HepG2 (cell line): ENCODE data around the gene SLCO4A1. TPM values are rescaled to one million over a fixed set of nuclear protein-coding genes. Genes with fewer than 3 reads are reported as not detected.

ENCODE experiments used
- CREB1 ChIP-seq, 2 experiments: fragments of 450-650 bp in 1 of 2; IDR thresholded peaks; 2 replicates each; pipeline ENCODE4 v1.6.1; 2016 to 2017; ENCODE audit warnings: control low read depth in 1 of 2, mild to moderate bottlenecking in 1 of 2, missing compliant biosample characterization in 1 of 2, missing genetic modification characterization in 1 of 2
- IRF9 ChIP-seq: sonication (generic); formaldehyde crosslinking; IDR thresholded peaks from 2 replicates; pipeline ENCODE4 v1.8.0; 2022; ENCODE audit warnings: missing genetic modification reagents, mild to moderate bottlenecking, borderline replicate concordance
- JDP2 ChIP-seq: sonication (generic); formaldehyde crosslinking; IDR thresholded peaks from 2 replicates; pipeline ENCODE4 v1.8.1; 2022; ENCODE audit warnings: missing genetic modification reagents, borderline replicate concordance
- JUN ChIP-seq: sonication (generic); formaldehyde crosslinking; IDR thresholded peaks from 2 replicates; pipeline ENCODE4 v1.4.0; 2020; ENCODE audit warnings: mild to moderate bottlenecking, missing genetic modification reagents
- KLF6 ChIP-seq: IDR thresholded peaks from 2 replicates; pipeline ENCODE4 v1.8.0; 2016; ENCODE audit warnings: missing biosample characterization, missing genetic modification reagents
- NCOA1 ChIP-seq: sonication (generic); formaldehyde crosslinking; IDR thresholded peaks from 2 replicates; pipeline ENCODE4 v1.9.0; 2021; ENCODE audit warnings: missing genetic modification reagents
- NR2F6 ChIP-seq, 2 experiments: IDR thresholded peaks; 2 replicates each; pipeline ENCODE4 v1.6.1; 2016; ENCODE audit warnings: antibody characterized with exemption in 1 of 2, mild to moderate bottlenecking in 1 of 2
- PPARG ChIP-seq: conservative IDR thresholded peaks from 2 replicates; pipeline ENCODE4 v1.6.1; 2016; ENCODE audit warnings: missing biosample characterization, missing genetic modification reagents
- RFXANK ChIP-seq: IDR thresholded peaks from 2 replicates; pipeline ENCODE4 v1.6.1; 2016
- SOX6 ChIP-seq, 2 experiments: fragments of 450-650 bp in 1 of 2; sonication (generic) in 1 of 2; formaldehyde crosslinking in 1 of 2; IDR thresholded peaks; 2 replicates each; pipeline versions ENCODE4 v1.4.0 to v1.6.1; 2017 to 2020; ENCODE audit warnings: antibody characterized with exemption in 1 of 2, mild to moderate bottlenecking in 1 of 2, missing genetic modification reagents in 1 of 2
- SRSF9 ChIP-seq: fragments of 200-400 bp; formaldehyde crosslinking; IDR thresholded peaks from 2 replicates; pipeline ENCODE4 v1.6.1; 2018; ENCODE audit warnings: borderline replicate concordance, mild to moderate bottlenecking, low read depth, low read length; ENCODE audit not compliant: insufficient read depth, poor library complexity, severe bottlenecking
- TAF1 ChIP-seq: sonication (generic); formaldehyde crosslinking; IDR thresholded peaks from 2 replicates; pipeline ENCODE4 v1.4.0; 2020; ENCODE audit warnings: missing genetic modification reagents
- XRCC5 ChIP-seq: fragments of 200-400 bp; formaldehyde crosslinking; optimal IDR thresholded peaks from 2 replicates; pipeline ENCODE3; 2017; ENCODE audit warnings: mild to moderate bottlenecking, low read length
- ZFP36L1 ChIP-seq: sonication (generic); formaldehyde crosslinking; IDR thresholded peaks from 2 replicates; pipeline ENCODE4 v1.8.0; 2022; ENCODE audit warnings: mild to moderate bottlenecking, missing genetic modification reagents, moderate library complexity
- ZFY ChIP-seq: sonication (generic); formaldehyde crosslinking; IDR thresholded peaks from 2 replicates; pipeline ENCODE4 v1.4.0; 2020; ENCODE audit warnings: missing genetic modification reagents
- ZIK1 ChIP-seq: sonication (generic); formaldehyde crosslinking; IDR thresholded peaks from 2 replicates; pipeline ENCODE4 v1.5.0; 2020; ENCODE audit warnings: mild to moderate bottlenecking, low read depth, missing genetic modification reagents, borderline replicate concordance
- ZNF10 ChIP-seq: sonication (generic); formaldehyde crosslinking; IDR thresholded peaks from 2 replicates; pipeline ENCODE4 v1.4.0; 2020; ENCODE audit warnings: mild to moderate bottlenecking, low read depth, missing genetic modification reagents, borderline replicate concordance
- ZNF230 ChIP-seq: sonication (generic); formaldehyde crosslinking; IDR thresholded peaks from 2 replicates; pipeline ENCODE4 v1.4.0; 2020; ENCODE audit warnings: mild to moderate bottlenecking, missing genetic modification reagents
- ZNF256 ChIP-seq: sonication (generic); formaldehyde crosslinking; conservative IDR thresholded peaks from 2 replicates; pipeline ENCODE4 v1.4.0; 2020; ENCODE audit warnings: missing genetic modification reagents
- ZNF883 ChIP-seq: sonication (generic); formaldehyde crosslinking; IDR thresholded peaks from 2 replicates; pipeline ENCODE4 v1.5.1; 2020; ENCODE audit warnings: mild to moderate bottlenecking, missing genetic modification reagents; ENCODE audit errors: not compliant biosample characterization
- ZNF891 ChIP-seq: sonication (generic); formaldehyde crosslinking; IDR thresholded peaks from 2 replicates; pipeline ENCODE4 v1.5.0; 2020; ENCODE audit warnings: mild to moderate bottlenecking, missing genetic modification reagents
- polyA plus RNA-seq, 8 experiments: library from polyadenylated mRNA; depleted of rRNA in 3 of 8; stranded (reverse) in 7 of 8; unstranded in 1 of 8; fragments of >200 nt; fragmentation: Illumina TruSeq in 4 of 8; extraction: Trizol in 4 of 8; gene quantifications; 2 replicates each; pipeline versions ENCODE4 v1.2.1 to v1.2.3, GENCODE V29; 2011 to 2016; ENCODE audit warnings: low read depth in 4 of 8, missing spikeins in 1 of 8, mixed read lengths in 1 of 8; ENCODE audit not compliant: insufficient read depth in 1 of 8
- total RNA-seq, 5 experiments: library from RNA; depleted of rRNA; stranded (reverse); fragments of >200 nt; fragmentation: Illumina TruSeq; extraction: Trizol; gene quantifications; 2 replicates each; pipeline ENCODE4 v1.2.3, GENCODE V29; 2016; ENCODE audit warnings: low read depth in 1 of 5
- TF ChIP-seq, protein P1 (sequence below): IDR thresholded peaks from 2 replicates; pipeline ENCODE4 v1.6.1; 2016
- TF ChIP-seq, protein P2 (sequence below): sonication (generic); formaldehyde crosslinking; IDR thresholded peaks from 2 replicates; pipeline ENCODE4 v1.8.0; 2022; ENCODE audit warnings: mild to moderate bottlenecking, missing genetic modification reagents, borderline replicate concordance

SLCO4A1 gene
- total and polyA plus RNA-seq, 2 of the 13 experiments (the other 11 are each of a cell fraction or from before 2014, with no cell fraction given) = 55.5 to 112 TPM

GRCh38 chr20:62638055-62638570, 4.2 kb upstream of the SLCO4A1 start (continued):
- TF ChIP-seq ZNF891 (CRISPR knock-in tag) (0 out of 2 replicates have a peak, but pooled peaks have one; percentile 42), NCOA1 (CRISPR knock-in tag) (no peak), ZNF230 (CRISPR knock-in tag) (no peak), SOX6 (IDR thresholded peaks at IDR 0.05) (no peak), SOX6 (CRISPR knock-in tag; IDR thresholded peaks at IDR 0.05) (no peak), NR2F6 (IDR thresholded peaks at IDR 0.05) (peak; percentile 58; the same call in 1 of the 2 replicates), NR2F6 (CRISPR knock-in tag; IDR thresholded peaks at IDR 0.05) (peak; percentile 24; the same call in 1 of the 2 replicates), KLF6 (CRISPR knock-in tag) (no peak), TAF1 (CRISPR knock-in tag) (no peak), ZFP36L1 (CRISPR knock-in tag) (no peak), RFXANK (no peak), ZIK1 (peak; percentile 57; the same call in 1 of the 2 replicates), ZNF256 (CRISPR knock-in tag) (no peak), ZNF883 (CRISPR knock-in tag) (no peak), XRCC5 (peak; percentile 15), PPARG (CRISPR knock-in tag) (no peak; the same call in 1 of the 2 replicates), JUN (CRISPR knock-in tag) (no peak), JDP2 (CRISPR knock-in tag) (no peak), ZNF10 (CRISPR knock-in tag) (no peak), ZFY (no peak), SRSF9 (no peak), CREB1 (IDR thresholded peaks at IDR 0.05) (no peak), CREB1 (CRISPR knock-in tag; IDR thresholded peaks at IDR 0.05) (no peak), IRF9 (CRISPR knock-in tag) (no peak)
- TF ChIP-seq, protein P1, sequence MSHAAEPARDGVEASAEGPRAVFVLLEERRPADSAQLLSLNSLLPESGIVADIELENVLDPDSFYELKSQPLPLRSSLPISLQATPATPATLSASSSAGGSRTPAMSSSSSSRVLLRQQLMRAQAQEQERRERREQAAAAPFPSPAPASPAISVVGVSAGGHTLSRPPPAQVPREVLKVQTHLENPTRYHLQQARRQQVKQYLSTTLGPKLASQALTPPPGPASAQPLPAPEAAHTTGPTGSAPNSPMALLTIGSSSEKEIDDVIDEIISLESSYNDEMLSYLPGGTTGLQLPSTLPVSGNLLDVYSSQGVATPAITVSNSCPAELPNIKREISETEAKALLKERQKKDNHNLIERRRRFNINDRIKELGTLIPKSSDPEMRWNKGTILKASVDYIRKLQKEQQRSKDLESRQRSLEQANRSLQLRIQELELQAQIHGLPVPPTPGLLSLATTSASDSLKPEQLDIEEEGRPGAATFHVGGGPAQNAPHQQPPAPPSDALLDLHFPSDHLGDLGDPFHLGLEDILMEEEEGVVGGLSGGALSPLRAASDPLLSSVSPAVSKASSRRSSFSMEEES = 0 out of 2 replicates have a peak, but pooled peaks have one; percentile 15
- TF ChIP-seq, protein P2, sequence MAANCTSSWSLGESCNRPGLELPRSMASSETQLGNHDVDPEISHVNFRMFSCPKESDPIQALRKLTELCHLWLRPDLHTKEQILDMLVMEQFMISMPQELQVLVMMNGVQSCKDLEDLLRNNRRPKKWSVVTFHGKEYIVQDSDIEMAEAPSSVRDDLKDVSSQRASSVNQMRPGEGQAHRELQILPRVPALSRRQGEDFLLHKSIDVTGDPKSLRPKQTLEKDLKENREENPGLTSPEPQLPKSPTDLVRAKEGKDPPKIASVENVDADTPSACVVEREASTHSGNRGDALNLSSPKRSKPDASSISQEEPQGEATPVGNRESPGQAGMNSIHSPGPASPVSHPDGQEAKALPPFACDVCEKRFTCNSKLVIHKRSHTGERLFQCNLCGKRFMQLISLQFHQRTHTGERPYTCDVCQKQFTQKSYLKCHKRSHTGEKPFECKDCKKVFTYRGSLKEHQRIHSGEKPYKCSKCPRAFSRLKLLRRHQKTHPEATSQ (CRISPR knock-in tag) = peak; percentile 79; the same call in 1 of the 2 replicates
